T-helper 17 cell (primary cell): Measurements from ENCODE around the gene KIF25. TPM values are rescaled to one million over a fixed set of nuclear protein-coding genes. Genes with fewer than 3 reads are reported as not detected.

Source experiments
- ATAC-seq: fragments of 150-1000 bp; cut with Tn5 transposase; 2 replicates; pipeline ENCODE4 v1.10.0; 2021; ENCODE audit warnings: mild to moderate bottlenecking, moderate library complexity
- DNase-seq, 3 donors: peaks; one replicate each; pipeline versions ENCODE4 v3.0.0 to v3.0.0-alpha.2; 2020 to 2021
- H3K9me3 ChIP-seq: one replicate; pipeline ENCODE4 v1.7.0; 2013; ENCODE audit warnings: low read length, mild to moderate bottlenecking; ENCODE audit not compliant: control insufficient read depth, poor library complexity, severe bottlenecking
- H3K27ac Mint-ChIP-seq: one replicate; pipeline ENCODE4 v1.8.0; 2022; ENCODE audit warnings: mild to moderate bottlenecking, moderate library complexity, mixed read lengths
- H3K27me3 Mint-ChIP-seq: one replicate; pipeline ENCODE4 v1.8.0; 2022; ENCODE audit warnings: mixed read lengths
- H3K36me3 Mint-ChIP-seq: one replicate; pipeline ENCODE4 v1.8.0; 2022; ENCODE audit warnings: low read depth, mixed read lengths
- H3K4me1 Mint-ChIP-seq: one replicate; pipeline ENCODE4 v1.8.0; 2022; ENCODE audit warnings: mild to moderate bottlenecking, mixed read lengths
- H3K4me3 Mint-ChIP-seq: one replicate; pipeline ENCODE4 v1.8.0; 2022; ENCODE audit warnings: mild to moderate bottlenecking, moderate library complexity, mixed read lengths
- total RNA-seq, 4 donors: library from RNA in 2 of 4; stranded (reverse) in 2 of 4; gene quantifications; one replicate each; pipeline ENCODE4 v1.2.3 and lab custom pipeline; 2022 to 2026

KIF25 gene
- total RNA-seq, 2 donors from 2014 or later = not detected

DNA sequence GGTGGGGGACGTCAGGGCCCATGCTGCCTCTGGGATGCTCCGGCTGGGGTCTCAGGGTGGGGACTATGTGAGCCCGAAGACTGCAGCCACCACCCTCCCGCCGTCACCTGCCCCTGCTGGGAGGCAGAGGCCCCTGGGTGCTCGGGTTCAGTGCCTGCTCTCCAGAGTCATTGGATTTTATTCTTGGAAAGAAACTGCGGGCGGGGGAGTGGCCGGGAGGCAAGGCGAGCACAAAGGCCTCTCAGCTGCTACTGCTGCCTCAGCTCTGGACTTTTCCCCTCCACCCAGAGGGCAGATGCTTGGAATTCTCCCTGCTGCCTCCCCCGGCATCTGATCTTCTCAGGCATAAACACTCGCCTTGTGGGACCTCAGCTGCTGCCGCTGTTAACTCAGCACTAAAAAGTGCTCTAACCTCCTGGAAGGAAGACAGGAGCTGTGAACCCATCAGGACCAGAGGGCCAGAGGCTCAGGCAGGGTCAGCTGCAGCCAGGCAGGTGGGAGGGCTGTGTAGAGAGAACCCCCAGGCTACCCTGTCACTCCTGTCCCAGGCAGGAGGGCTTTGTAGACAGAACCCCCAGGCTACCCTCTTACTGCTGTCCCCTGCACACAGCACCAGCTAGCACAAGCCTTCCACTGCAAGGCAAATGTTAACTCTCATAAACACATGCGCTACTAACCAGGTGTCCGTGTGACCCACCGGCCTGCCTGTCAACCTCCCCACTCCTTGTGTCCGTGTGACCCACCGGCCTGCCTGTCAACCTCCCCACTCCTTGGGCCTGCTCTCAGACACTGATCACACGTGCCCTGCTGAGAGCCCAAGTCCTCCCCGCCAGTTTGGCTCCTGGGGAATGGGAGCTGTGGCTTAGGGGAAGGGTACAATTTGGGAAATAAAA lies 90.9 kb downstream of the KIF25 start:
- no peaks in the 10 kb centered on the region for H3K4me1 Mint-ChIP-seq
- peaks cover 20% of the 10 kb centered on the region for H3K27me3 Mint-ChIP-seq
- no peak overlapping the region for H3K27ac Mint-ChIP-seq
- no peak overlapping the region for H3K4me3 Mint-ChIP-seq
- H3K9me3 ChIP-seq = no peaks in the 10 kb centered on the region
- DNase-seq (no peak), ATAC-seq (no peak)
- no peaks in the 10 kb centered on the region for H3K36me3 Mint-ChIP-seq

GRCh38 chr6:168089186-168090063 lies 92.0 kb downstream of the KIF25 start:
- H3K9me3 ChIP-seq = no peaks in the 10 kb centered on the region
- Mint-ChIP-seq H3K27me3 (peaks cover 13% of the 10 kb centered on the region), H3K36me3 (no peaks in the 10 kb centered on the region), H3K4me1 (no peaks in the 10 kb centered on the region), H3K27ac (no peak overlapping the region), H3K4me3 (no peak overlapping the region)
- ATAC-seq (no peak), DNase-seq (no peak)

DNA sequence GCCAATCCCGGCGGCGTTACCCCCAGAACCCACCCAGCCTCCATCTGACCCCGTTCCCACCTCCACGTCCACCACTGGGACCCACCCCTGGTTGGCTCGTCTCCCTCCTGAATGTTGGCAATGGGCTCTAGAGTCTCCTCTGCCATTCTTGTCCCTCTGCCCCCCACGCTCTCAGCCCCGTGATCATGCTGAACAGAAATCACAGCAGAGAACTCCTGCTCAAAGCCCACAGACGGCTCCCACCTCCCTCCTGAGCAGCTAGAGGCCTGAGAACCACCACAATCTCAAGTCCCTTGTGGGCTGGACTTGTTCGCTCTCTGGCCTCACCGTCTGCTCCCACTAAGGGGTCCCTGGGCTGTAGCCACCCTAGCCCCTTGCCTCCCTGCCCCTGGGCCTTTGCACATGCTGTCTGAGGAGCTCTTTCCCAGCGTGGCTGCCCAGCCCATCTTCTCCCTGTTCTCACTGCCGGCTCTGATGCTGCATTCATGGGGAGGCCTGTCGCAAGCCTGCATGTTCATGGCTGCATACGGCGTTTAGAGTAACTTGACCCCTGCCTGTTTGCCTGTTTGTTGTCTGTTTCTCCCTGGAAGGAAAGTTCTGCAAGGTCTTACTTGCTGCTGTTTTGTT lies 92.7 kb downstream of the KIF25 start:
- H3K36me3 Mint-ChIP-seq = no peaks in the 10 kb centered on the region
- H3K4me1 Mint-ChIP-seq = no peaks in the 10 kb centered on the region
- H3K27me3 Mint-ChIP-seq = peaks cover 13% of the 10 kb centered on the region
- no peaks in the 10 kb centered on the region for H3K9me3 ChIP-seq
- H3K27ac Mint-ChIP-seq = no peak overlapping the region
- DNase-seq (no peak), ATAC-seq (no peak)
- H3K4me3 Mint-ChIP-seq = no peak overlapping the region

GRCh38 chr6:168090706-168091105 lies 93.2 kb downstream of the KIF25 start:
- Mint-ChIP-seq H3K36me3 (no peaks in the 10 kb centered on the region), H3K27ac (no peak overlapping the region), H3K4me3 (no peak overlapping the region), H3K27me3 (peaks cover 13% of the 10 kb centered on the region), H3K4me1 (no peaks in the 10 kb centered on the region)
- ATAC-seq = no peak
- H3K9me3 ChIP-seq = no peaks in the 10 kb centered on the region
- DNase-seq = no peak

DNA sequence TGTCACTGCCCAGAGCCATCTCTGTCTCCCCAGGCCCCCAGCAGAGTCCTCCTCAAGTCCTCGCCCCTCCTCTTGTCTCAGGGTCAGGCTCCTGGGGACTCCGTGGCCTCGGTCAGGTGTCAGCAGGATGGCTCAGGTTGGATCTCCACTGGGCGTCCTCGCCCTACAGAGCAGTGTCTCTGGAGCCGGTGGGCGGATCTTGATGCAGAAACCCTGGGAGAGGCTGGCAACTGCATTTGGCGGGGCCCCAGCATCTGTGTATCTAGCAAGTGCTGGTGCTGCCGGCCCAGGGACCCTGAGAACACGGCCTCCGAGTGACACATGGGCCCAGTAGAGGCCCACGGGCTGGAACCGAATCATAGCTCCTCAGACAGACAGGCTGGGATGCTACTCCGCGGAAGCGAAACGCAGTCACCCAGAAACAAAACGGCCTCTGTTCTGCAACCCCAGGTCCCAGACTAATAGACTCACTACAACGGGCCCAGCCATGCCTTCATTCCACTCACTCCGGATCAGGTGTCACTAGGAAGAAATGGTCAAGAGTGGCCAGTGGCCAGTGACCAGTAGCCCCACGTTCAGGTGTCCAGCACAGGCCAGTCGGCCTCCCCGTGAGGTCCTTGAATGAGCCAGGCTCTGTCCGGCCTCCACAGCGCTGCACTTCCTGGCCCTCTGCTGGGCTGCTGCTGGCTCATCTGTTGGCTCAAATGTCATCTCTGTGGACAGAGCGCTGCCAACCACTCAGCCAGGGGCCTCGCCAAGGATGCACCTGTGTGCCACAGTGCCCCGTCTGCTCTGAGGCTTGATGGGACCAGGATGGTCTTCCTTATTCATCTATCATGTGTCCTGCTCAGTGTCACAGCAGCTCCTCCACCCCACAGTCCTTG lies 94.2 kb downstream of the KIF25 start:
- H3K9me3 ChIP-seq = no peaks in the 10 kb centered on the region
- H3K27me3 Mint-ChIP-seq = peaks cover 13% of the 10 kb centered on the region
- H3K27ac Mint-ChIP-seq = no peak overlapping the region
- H3K4me3 Mint-ChIP-seq = no peak overlapping the region
- DNase-seq (no peak), ATAC-seq (no peak)
- no peaks in the 10 kb centered on the region for H3K4me1 Mint-ChIP-seq
- H3K36me3 Mint-ChIP-seq = no peaks in the 10 kb centered on the region

- Mint-ChIP-seq H3K4me1 (no peaks in the 10 kb centered on the region), H3K4me3 (no peak overlapping the region), H3K27me3 (peaks cover 12% of the 10 kb centered on the region), H3K36me3 (no peaks in the 10 kb centered on the region), H3K27ac (no peak overlapping the region)
- no peak for DNase-seq
- H3K9me3 ChIP-seq = no peaks in the 10 kb centered on the region
- ATAC-seq = no peak
Observed at GRCh38 chr6:168092541-168092940, 95.1 kb downstream of the KIF25 start.

DNA sequence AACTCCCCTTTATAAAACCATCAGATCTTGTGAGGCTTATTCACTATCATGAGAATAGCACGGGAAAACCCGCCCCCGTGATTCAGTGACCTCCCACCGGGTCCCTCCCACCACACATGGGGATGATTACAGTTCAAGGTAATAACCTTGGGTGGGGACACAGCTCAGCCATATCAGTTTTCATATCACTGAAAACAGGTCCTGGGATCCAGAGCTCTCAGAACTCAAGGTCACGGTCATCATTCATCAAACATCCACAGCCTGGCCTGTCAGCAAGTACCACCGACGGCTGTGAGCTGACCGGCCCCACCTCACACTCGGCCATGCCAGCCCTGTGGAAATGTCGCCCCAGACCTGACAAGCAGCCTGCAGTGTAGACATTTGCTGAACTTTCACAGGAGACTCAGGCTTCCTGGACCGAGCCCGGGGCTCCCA lies 95.6 kb downstream of the KIF25 start:
- ATAC-seq = no peak
- no peak overlapping the region for H3K27ac Mint-ChIP-seq
- DNase-seq = no peak
- no peaks in the 10 kb centered on the region for H3K4me1 Mint-ChIP-seq
- H3K27me3 Mint-ChIP-seq = peaks cover 13% of the 10 kb centered on the region
- no peak overlapping the region for H3K4me3 Mint-ChIP-seq
- H3K9me3 ChIP-seq = no peaks in the 10 kb centered on the region
- no peaks in the 10 kb centered on the region for H3K36me3 Mint-ChIP-seq

DNA sequence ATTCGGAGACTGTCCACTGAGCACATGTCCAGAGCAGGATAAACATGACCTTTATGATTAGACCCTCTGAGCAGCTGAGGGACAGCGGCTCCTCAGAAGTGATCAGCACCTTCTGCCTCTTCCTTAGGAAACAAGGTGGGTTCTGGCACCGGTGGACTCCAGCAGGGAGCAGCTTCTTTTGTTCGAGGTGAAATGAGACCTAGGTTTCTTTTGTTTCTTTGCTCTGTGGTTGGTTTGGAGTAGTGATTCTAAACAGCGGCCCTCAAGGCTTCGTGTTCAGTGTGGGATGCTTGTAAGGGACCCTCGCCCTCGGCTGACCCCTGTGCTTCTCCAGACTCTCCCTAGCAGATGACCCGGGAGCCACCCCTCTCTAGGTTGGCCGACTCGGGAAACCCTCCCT lies 96.2 kb downstream of the KIF25 start:
- no peak overlapping the region for H3K4me3 Mint-ChIP-seq
- H3K36me3 Mint-ChIP-seq = no peaks in the 10 kb centered on the region
- H3K4me1 Mint-ChIP-seq = no peaks in the 10 kb centered on the region
- no peak for DNase-seq
- peaks cover 13% of the 10 kb centered on the region for H3K27me3 Mint-ChIP-seq
- ATAC-seq = no peak
- no peak overlapping the region for H3K27ac Mint-ChIP-seq
- H3K9me3 ChIP-seq = no peaks in the 10 kb centered on the region

Other genes with a start within 250 kb of the KIF25 start
- 10 to 100 TPM; 56.5 to 83.9 TPM for gene AFDN, start 170.8 kb upstream of the KIF25 start, total RNA-seq
- gene FRMD1, start 81.5 kb downstream of the KIF25 start, total RNA-seq = not detected